ENCODE measurements around the gene STAT3.

DNA sequence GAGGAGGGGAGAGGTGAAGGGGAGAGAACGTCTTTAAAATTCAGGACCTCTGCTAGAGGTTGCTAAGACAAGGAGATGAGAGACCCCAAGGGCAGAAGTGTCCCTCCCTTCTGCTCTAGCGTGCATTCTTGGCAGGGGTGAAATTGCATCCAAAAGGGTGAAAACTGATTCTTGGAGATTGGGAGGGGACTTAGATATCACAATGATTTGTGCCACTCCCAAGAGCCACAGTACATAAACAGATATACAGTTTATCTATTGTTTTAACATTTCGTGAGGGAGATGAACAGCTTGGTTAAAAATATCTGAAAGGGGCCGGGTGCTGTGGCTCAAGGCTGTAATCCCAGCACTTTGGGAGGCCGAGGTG, 22.1 kb upstream of the STAT3 start:
- TF ChIP-seq, protein P1, sequence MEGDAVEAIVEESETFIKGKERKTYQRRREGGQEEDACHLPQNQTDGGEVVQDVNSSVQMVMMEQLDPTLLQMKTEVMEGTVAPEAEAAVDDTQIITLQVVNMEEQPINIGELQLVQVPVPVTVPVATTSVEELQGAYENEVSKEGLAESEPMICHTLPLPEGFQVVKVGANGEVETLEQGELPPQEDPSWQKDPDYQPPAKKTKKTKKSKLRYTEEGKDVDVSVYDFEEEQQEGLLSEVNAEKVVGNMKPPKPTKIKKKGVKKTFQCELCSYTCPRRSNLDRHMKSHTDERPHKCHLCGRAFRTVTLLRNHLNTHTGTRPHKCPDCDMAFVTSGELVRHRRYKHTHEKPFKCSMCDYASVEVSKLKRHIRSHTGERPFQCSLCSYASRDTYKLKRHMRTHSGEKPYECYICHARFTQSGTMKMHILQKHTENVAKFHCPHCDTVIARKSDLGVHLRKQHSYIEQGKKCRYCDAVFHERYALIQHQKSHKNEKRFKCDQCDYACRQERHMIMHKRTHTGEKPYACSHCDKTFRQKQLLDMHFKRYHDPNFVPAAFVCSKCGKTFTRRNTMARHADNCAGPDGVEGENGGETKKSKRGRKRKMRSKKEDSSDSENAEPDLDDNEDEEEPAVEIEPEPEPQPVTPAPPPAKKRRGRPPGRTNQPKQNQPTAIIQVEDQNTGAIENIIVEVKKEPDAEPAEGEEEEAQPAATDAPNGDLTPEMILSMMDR (IDR thresholded peaks at IDR 0.05), result no peak
- no peak for TF ChIP-seq POLR2A (IDR thresholded peaks at IDR 0.05)
